GM21360 (cell line): Measurements from ENCODE around the gene SETD4.
"Not testable (repeated sequence)": the region's sequence is repeated elsewhere in the genome, so short reads cannot be mapped to it uniquely, and the experiment has no call there.

ENCODE experiments used
- ATAC-seq: cut with Tn5 transposase; IDR thresholded peaks from one replicate; pipeline ENCODE4 v1.9.1; 2021; ENCODE audit warnings: mild to moderate bottlenecking, moderate library complexity; ENCODE audit not compliant: unreplicated experiment

Gene SETD4

GRCh38 chr21:36079010-36079649, 18.8 kb upstream of the SETD4 start:
- no peak for ATAC-seq

DNA sequence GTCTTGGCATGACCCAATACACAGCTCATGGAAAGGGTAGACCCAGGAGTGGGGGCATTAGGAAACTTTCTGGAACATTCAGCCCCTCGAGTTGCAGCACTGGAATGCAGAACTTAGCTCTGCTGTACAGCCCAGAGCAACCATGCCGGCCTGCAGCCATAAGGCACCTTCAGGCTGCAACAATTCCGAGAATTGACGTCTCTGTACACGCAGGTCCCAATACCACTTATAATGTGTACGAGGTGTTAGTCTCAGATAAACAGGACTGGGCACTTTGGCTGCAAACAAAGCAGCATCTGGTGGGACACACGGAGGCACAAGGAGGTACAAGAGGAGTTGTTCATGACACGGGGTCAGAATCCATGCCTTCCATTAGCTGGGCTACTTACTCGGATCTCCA, 17.4 kb upstream of the SETD4 start:
- ATAC-seq: no peak

- no peak for ATAC-seq
Observed at GRCh38 chr21:36076878-36077655, 16.7 kb upstream of the SETD4 start.

GRCh38 chr21:36075953-36076352, 15.6 kb upstream of the SETD4 start:
- ATAC-seq: no peak

- ATAC-seq: no peak
Observed at GRCh38 chr21:36075171-36075570, 14.8 kb upstream of the SETD4 start.

DNA sequence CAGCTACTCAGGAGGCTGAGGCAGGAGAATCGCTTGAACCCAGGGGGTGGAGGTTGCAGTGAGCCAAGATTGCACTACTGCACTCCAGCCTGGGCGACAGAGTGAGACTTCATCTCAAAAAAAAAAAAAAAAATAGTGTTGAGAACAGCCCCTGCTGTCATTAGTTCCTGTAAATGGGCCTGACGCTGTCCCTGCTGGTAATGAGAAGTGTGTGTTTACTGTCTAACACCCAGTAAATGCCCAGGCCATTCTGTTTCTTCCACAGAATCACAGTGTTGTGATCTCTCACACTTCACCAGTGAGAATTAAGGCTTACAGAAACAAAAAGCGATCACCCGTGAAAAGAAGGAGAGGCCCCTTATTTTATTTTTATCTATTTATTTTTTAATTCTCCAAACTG, 13.6 kb upstream of the SETD4 start:
- ATAC-seq: not testable (repeated sequence)

GRCh38 chr21:36073181-36073580, 12.9 kb upstream of the SETD4 start:
- no peak for ATAC-seq

DNA sequence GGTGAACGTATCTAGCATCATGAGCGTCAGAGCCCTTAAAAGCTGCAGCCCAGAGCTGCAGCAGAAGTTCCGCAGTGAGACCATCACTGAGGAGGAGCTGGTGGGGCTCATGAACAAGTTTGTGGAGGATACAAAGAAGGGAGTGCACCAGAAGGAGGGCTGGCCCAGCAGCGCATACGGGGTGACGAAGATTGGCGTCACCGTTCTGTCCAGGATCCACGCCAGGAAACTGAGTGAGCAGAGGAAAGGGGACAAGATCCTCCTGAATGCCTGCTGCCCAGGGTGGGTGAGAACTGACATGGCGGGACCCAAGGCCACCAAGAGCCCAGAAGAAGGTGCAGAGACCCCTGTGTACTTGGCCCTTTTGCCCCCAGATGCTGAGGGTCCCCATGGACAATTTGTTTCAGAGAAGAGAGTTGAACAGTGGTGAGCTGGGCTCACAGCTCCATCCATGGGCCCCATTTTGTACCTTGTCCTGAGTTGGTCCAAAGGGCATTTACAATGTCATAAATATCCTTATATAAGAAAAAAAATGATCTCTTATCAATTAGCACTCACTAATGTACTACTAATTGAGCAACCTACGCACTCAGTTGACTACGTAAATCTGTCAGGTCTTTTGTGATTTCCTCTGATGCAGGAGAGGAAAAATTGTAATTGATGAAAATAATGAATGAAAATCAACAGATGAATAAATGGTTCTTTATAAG, 12.3 kb upstream of the SETD4 start:
- no peak for ATAC-seq

DNA sequence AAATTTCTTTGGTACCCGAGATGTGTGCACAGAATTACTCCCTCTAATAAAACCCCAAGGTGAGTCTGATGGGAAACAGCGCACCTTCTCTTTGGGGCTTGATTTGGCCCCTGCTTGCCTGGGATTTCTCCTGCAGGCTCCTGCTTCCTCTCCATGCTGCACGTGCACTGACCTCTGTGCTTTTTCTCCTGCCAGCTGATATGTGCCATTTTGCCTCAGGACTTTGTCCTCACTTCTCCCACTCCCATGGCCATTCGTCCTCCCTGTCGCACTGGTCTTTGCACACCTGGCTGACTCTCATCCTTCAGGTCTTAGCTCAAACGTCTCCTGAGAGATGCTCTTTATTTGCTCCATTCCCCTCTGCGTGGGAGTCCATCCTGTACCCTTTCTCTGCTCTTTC, 10.7 kb upstream of the SETD4 start:
- no peak for ATAC-seq

DNA sequence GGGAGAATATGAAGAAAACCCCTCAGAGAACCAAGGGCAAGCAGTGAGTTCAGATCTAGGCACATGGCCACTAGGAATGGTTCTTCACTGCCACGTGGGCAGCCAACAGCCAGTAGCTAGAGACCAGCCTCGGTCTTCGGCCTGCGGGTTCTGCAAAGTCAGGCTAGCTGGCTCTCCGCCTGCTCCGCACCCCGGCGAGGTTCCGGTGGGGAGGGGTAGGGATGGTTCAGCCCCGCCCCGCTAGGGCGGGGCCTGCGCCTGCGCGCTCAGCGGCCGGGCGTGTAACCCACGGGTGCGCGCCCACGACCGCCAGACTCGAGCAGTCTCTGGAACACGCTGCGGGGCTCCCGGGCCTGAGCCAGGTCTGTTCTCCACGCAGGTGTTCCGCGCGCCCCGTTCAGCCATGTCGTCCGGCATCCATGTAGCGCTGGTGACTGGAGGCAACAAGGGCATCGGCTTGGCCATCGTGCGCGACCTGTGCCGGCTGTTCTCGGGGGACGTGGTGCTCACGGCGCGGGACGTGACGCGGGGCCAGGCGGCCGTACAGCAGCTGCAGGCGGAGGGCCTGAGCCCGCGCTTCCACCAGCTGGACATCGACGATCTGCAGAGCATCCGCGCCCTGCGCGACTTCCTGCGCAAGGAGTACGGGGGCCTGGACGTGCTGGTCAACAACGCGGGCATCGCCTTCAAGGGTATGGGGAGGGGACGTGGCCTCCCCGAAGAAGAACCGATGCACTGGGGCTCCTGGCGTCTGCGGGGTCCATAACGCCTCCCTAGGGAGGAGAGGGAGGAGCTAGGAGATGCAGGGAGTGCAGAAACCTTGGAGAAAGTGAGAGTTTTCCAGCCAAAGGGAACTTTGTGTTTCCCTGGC, 9.6 kb upstream of the SETD4 start, which contains the start of gene CBR1:
TSS of gene CBR1 (plus strand) at position 312 of the 871 bp plus-strand sequence. CDS start at position 404, 92 bp downstream.
- peak; percentile 94 for ATAC-seq

DNA sequence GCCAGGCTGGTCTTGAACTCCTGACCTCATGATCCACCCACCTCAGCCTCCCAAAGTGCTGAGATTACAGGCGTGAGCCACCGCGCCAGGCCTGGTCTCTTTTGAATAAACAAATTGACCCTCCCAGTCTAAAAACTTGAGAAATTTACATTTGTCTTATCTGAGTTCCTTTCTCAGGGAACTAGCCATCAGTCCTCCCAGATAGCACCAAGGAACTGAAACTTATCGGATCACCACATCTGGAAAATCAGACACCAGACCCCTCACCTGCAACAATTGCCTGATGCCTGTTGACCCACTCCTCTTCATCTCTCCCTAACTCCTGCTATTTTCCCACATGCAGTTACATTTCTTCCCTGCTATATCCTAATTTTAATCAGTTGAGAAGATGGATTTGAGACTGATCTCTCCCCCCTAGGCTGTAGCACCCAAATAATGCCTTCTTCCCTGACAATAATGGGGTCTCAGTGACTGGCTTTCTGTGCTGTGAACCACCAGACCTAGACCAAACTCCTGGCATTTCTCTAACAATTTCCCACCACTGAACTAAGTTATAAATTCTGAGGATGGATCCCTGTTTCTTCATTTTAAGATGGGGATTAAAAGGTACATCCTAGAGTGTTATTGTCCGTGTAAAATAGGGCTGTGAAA, 8.5 kb upstream of the SETD4 start:
- ATAC-seq: no peak

- no peak for ATAC-seq
Observed at GRCh38 chr21:36065497-36066036, 5.2 kb upstream of the SETD4 start.

DNA sequence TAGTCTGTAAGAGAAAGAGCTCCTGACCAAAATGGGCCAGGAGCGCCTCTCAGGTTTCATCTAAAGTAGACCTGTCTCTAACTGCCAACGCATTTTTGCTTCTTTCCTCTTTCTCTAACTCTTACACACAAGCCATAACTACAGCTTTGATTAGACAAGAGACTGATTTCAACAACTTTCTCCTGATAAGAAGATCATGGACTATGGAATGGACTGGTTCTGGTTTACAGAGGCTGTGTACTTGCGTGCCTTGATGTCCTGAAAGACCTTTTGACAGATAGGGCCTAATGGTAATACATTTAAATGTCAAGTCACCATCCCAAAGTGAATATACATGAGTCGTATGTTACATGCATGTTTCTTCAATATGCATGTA, 3.7 kb upstream of the SETD4 start:
- no peak for ATAC-seq

DNA sequence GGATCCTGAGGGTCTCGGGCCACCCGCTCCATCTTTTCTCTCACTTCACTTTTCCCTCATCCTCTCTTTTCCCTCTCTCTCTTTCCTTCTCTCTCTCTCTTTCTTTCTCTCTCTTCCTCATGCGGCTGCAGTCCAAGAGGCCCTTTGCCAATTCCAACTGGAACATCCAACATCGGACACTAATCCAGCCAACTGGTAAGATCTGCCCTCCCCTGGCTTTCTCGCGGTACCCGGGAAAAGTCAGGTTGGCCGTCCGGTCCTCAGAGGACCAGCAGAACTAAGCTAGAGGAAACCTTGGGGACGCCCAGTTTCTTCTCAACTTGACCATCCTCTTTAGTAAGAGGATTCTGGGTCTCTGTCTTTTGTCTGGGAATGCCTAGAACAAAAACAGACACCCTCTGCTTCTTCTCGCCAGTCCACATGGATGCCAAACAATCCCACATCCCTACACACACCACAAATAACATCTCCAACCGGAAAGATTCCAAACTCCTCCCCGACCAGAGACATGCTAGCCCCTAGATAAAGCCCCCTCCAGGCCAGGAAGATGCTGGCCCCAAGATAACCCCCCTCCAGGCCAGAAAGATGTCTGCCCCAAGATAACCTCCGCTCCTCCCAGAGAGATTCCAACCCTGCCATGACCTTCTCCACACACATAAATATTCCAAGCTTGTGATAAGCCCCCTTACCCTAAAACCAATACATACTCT, 3.2 kb upstream of the SETD4 start:
- ATAC-seq: no peak

DNA sequence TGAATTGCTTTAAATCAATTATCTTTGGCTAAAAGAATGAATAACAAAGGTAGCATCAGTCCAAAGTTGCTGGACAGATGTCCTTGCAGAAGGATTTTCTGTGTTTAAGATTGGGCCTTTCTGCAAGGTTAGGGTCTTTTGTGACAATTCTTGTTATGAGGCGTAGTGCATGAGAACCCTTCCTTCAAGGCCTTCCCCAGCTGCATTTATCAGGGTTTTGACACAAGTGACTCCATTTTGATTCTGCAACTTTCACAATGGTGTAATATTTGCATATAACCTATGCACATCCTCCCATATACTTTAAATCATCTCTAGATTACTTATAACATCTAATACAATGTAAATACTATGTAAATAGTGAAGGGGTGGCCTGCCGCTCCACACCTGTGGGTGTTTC, 1.1 kb upstream of the SETD4 start:
- no peak for ATAC-seq

DNA sequence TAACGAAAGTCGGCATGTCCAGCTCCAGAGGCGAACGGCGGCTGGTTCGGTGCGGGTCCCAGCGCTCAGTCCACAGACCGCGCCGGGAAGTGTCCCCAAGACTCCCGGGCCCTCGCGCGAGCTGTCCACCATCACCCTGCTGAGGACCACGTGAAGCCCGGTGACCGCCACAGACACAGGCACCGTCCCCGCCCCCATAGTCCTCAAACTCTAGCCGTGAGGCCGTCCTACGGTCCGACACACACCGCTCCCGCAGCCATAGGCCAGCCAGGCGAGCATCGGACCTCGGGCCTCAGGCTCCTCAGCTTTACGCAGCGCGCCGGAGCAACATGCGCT, 535 bp downstream of the SETD4 start:
- ATAC-seq: peak; percentile 27

DNA sequence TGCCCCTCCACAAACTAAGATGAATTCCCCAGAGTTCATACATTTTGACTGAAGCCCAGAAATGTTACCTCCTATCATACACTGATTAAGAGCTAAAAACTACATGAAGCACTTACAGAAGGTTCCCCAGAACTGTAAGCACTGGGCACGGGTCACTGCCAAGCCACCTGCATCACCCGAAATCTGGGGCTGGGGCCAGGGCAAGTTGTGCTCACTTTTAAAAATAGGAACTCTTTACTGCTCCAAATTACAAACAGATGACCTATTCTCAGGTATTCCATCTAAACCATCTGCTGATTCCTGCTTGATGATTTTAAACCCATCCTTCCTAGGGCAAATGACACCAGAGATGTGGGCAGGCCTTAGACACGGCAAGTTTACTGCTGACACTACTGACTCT, 4.8 kb downstream of the SETD4 start:
- no peak for ATAC-seq

DNA sequence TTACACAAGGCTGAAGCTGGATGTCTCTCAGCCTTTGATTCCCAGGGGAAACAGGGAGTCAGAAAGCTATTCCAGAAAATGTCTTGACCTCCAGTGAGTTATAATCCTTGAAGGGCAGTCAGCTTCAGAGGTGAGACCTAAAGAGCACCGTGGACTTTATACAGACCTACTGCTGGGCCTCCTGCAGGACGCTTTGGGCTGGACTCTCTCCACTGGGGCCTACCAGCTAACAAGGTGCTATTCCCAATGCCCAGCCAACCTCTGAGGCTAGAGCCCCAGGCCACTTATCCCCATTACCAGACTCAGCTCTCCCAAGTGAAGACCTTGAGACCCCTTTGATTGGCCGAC, 6.6 kb downstream of the SETD4 start:
- ATAC-seq: no peak

- ATAC-seq: no peak
Observed at GRCh38 chr21:36052860-36053714, 7.2 kb downstream of the SETD4 start.
